HK-2 (cell line): ENCODE data around the gene AHCTF1.

Experiments used
- DNase-seq: peaks from one replicate; pipeline ENCODE4 v3.0.0-alpha.2; 2018; ENCODE audit not compliant: unreplicated experiment

AHCTF1 gene

GRCh38 chr1:246798606-246799496 lies 132.9 kb downstream of the AHCTF1 start:
- no peak for DNase-seq

DNA sequence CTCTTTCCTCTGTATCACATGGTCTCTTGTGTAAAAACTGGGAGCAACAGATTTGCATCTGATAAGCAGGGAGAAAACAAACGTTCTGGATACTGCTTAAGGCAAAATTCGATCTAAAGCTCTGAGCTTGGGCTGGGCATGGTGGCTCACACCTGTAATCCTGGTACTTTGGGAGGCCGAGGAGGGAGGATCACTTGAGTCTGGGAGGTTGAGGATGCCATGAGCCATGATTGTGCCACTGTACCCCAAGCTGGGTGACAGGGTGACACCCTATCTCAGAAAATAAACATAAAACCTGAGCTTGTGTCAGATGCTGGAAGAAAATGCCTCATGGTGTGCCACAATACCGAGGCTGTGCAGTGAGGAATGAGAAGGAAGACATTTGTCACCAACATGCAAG lies 133.6 kb downstream of the AHCTF1 start:
- DNase-seq, result no peak

GRCh38 chr1:246797597-246797996 lies 134.2 kb downstream of the AHCTF1 start:
- DNase-seq, result no peak

DNA sequence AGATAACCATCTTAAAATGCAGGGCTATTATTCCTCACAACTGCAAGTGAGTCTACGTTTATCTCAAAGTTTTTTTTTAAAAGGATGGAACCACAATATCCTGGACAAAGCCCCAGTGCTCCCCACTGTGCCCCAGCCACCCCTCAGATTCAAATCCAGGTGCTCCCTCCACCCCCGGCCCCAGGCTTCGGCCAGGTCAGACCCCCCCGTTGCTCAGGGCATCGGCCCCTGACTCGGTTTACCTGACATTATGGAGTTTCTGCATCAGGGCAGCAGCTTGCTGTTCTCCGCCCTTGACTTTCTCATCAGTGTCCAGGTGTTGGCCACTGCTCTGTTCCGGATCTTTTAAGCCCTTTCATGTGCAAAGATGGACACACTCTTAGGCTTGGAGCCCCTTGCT lies 134.6 kb downstream of the AHCTF1 start:
- DNase-seq, result no peak

DNA sequence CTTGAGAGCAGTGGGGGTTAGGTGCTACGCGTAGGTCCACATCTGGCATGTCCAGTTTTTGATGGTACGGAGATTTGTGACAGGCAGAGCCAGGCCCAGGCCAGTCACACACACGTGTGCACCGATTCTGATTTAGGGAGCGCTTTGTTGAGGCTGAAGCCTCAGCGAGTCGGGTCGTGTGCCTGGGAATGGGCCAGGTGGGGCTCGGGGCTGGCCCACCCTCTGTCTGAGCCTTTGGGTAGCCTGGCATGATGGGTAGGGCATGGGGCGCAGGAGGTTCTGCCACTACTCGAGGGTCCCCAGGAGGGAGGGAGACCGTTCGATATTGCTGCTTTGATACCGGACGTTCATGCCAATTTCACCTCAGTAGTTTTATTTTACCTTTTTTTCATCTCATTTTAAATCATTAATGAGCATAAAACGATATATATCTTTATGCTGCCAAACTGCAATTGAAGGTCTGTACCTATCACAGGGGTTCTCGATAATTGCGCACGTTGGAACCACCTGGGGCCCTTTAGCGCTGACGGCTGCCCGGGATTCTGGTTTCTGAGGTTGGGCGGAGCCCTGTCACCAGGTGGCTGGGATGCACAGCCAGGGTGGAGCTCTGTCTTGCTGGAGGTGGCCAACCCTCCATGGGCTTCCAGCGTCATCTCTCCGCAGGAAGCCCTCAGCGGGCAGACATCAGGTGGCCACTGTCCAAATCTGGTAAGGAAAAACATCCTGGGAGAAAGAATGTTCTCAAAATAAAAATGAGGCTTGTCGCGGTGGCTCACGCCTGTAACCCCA lies 135.6 kb downstream of the AHCTF1 start:
- DNase-seq, result no peak

DNA sequence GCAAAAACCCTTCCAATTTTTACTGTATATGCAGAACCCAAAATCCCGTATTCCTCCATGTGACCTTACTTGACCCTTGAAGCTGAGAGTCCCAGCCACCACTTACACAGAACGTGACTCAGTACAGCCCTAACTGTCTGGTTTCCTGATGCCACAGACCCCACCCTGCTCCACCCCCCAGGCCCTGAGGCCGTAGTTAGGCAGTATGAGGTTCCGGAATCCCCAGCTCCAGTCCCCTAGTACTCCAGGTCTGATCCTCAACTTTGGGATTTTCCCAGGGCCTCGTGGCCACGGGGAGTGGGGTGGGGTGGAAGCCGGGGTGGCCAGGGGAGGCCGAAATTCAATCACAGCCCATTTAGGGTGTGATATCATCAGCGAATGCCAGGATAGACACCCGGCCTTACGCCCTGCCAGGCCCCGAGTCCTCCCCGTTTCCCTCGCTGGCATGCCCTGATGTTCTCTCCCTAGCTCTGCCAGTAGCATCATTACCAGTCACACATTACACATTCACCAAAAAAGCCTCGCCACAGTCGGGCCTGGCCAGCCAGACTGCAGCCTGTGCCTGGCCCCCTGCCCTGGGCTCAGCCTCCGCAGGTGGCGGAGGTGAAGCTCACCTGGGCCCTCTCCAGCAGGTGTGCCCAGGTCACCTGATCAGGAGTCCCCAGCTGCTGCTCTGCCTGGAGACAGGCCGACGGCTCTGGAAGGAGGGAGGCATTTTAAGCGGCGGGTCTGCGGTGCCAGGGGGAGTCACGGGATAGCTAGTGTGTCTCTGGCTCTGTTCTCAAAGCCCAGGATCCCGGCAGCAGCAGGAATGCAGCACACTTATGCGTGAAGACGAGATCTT lies 136.7 kb downstream of the AHCTF1 start:
- peak; percentile 38 for DNase-seq

DNA sequence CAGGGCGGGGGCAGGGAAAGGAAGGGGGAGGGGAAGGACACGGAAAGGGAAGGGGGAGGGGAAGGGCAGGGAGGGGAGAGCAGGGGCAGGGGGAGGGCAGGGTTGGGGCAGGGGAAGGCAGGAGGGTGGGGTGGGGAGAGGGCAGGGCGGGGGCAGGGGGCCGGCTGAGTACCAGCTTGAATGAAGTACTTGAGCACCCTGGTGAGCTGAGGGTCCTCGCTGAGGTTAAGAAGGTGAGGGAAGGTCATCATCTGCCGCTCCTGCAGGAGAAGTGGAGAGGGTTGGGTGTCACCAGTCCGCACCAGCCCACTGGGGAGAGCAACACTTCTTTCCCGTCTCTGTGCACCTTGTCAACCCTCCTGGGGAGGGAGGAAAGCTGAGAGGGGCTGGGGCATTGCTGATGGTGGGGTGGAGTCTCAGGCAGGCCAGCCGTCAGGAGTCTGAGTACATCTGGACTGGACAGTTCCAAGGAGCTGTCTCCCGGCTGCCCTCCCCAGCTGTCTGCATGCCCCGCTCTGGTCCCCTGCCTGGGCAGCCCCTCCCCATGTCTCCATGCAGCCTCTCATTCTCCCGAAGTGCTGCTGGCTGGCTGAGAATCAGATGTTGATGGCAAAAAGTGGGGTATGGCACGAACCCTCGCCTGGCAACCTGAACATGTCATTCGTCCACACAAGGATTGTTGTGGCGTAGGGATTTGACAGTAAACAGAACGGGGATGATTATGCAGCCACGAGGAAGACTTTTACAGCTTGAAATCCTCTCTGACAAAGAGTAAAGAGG lies 137.5 kb downstream of the AHCTF1 start:
- DNase-seq, result no peak

- DNase-seq, result no peak
These were observed 138.3 kb downstream of the AHCTF1 start for GRCh38 chr1:246793356-246793896.

DNA sequence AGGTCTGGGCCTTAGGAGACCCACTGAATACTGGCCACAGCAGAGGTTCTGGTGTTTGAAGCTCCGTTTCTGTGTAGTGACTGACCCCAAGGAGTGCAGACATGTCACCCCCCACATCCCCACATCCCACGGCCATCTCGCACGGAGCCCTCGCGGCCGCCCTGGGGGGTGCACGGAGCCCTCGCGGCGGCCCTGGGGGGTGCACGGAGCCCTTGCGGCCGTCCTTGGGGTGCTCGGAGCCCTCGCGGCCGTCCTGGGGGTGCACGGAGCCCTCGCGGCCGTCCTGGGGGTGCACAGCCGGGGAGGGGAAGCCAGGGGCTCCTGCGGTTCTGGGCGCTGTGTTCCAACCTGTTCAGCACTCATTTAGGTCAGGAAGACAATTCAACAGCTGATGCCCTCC lies 139.1 kb downstream of the AHCTF1 start:
- no peak for DNase-seq

GRCh38 chr1:246791303-246791918 lies 140.3 kb downstream of the AHCTF1 start:
- DNase-seq, result no peak

DNA sequence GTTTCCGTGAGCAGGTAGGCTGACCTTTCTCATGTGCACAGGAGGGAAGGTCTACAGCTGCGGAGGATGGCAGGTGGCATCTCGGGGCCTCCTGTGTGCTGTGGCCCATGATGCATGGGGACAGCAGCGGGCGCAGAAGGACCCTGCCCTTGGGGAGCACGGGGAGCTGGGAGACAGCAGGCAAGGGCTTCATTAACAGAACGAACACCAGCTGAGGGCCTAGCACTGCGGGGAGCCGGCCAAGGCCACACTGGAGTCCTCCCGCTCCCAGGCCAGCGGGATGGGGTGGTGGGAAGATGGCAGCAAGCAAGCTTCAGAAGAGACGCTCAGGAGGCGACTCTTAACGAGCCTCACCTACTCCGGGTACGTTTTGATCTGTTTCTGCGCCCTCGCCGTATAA lies 140.9 kb downstream of the AHCTF1 start:
- no peak for DNase-seq

GRCh38 chr1:246790364-246790763 lies 141.4 kb downstream of the AHCTF1 start:
- no peak for DNase-seq

DNA sequence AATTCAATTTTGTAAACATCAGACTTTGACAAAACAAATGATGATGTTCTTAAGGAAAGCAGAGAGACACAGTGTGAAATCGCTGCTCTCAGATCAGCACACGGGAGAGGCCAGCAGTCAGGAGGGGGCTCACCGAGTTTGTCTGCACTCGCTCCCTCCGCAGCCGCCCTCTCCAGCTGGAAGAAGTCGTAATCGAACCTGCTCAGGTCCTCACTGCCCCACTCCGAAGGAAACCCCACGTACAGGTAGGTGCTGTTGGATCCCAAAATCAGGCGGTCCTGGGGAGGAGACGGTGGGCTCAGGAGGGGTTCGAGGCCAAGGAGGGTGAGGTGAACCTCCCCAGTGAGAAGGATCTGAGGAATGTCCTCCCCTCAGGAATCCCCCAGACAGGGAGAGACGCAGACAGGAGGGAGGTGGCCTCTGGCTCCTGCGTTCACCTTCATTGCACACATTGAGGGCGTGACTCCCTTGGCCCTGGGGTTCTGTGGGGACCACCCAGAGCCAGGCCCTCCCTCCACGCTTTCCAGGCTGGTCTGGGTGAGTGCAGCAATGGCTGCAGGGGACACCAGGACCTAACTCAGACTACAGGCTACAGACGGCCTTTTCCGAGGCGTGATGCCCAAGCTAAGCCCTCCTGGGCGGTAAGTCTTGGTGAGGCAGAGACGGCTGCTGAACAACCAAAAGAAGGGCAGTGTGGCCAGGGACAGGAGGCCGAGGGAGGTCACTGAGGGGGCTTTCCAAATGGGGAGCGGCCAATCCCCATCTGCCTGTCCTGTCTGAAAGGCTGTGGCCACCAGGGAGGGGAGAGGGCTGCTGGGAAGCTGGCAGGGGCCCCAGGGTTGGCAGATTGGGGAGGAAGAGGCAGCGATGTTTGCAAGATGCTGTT lies 142.1 kb downstream of the AHCTF1 start:
- no peak for DNase-seq
